A549 (cell line): ENCODE measurements around the gene ARVCF. TPM values are rescaled to one million over a fixed set of nuclear protein-coding genes. Genes with fewer than 3 reads are reported as not detected.

Experiments used
- ATAC-seq, 2 experiments: fragments of 200-7000 bp in 1 of 2; fragments of >200 bp in 1 of 2; cut with Nextera tagmentation in 1 of 2; cut with Tn5 transposase in 1 of 2; 3 replicates each; pipeline versions ENCODE4 v1.8.0 to v1.9.1; 2018 to 2020; ENCODE audit warnings: mild to moderate bottlenecking in 1 of 2, moderate library complexity in 1 of 2
- CTCF ChIA-PET: fragments of 300-600 bp; sonication (Branson Sonifier 250); formaldehyde crosslinking; extraction: SDS; loops from one replicate; lab custom pipeline; 2021; ENCODE audit warnings: antibody characterized with exemption, inconsistent platforms; lab: Yijun Ruan, JAX
- POLR2A ChIA-PET: fragments of 350-600 bp; formaldehyde crosslinking; extraction: SDS; loops from one replicate; lab custom pipeline; 2021; ENCODE audit warnings: antibody characterized with exemption, inconsistent platforms; lab: Yijun Ruan, JAX
- DNase-seq, 2 experiments: peaks; one replicate each; pipeline versions ENCODE4 v3.0.0 to v3.0.0-alpha.2; 2011 to 2016; ENCODE audit warnings: low read depth in 1 of 2, low spot score in 1 of 2
- FAIRE-seq: peaks from 2 replicates; lab custom pipeline; 2011; peaks lifted over from hg19 to GRCh38; lab: Jason Lieb, UNC
- H3K27ac ChIP-seq, 2 experiments: fragments of >200 bp; sonication (Bioruptor Twin); formaldehyde crosslinking; 3 replicates each; pipeline ENCODE4 v1.5.1; 2016 to 2017
- H3K4me1 ChIP-seq: fragments of >200 bp; sonication (Bioruptor Twin); formaldehyde crosslinking; 3 replicates; pipeline ENCODE4 v1.6.1; 2016
- H3K4me2 ChIP-seq: fragments of >200 bp; sonication (Bioruptor Twin); formaldehyde crosslinking; 3 replicates; pipeline ENCODE4 v1.6.1; 2016
- H3K4me3 ChIP-seq: fragments of >200 bp; sonication (Bioruptor Twin); formaldehyde crosslinking; 3 replicates; pipeline ENCODE4 v1.5.1; 2016
- H3K9me3 ChIP-seq: fragments of >200 bp; sonication (Bioruptor Twin); formaldehyde crosslinking; 3 replicates; pipeline ENCODE4 v1.6.1; 2016
- CBX2 ChIP-seq: fragments of 200-600 bp; sonication (generic); IDR thresholded peaks from 2 replicates; pipeline ENCODE4 v1.6.1; 2016; ENCODE audit warnings: low read depth, mild to moderate bottlenecking, borderline replicate concordance
- CBX8 ChIP-seq: fragments of 200-600 bp; sonication (generic); IDR thresholded peaks from 2 replicates; pipeline ENCODE4 v1.6.1; 2016
- CEBPB ChIP-seq, 2 experiments: fragments of >200 bp in 1 of 2; sonication (Bioruptor Twin) in 1 of 2; formaldehyde crosslinking in 1 of 2; IDR thresholded peaks; 2 replicates each; pipeline ENCODE4 v1.6.1; 2012 to 2016
- CHD4 ChIP-seq: fragments of 200-600 bp; sonication (generic); IDR thresholded peaks from 2 replicates; pipeline ENCODE4 v1.6.1; 2016; ENCODE audit warnings: antibody characterized with exemption, mild to moderate bottlenecking, borderline replicate concordance
- EHF ChIP-seq: fragments of 250-450 bp; sonication (Bioruptor Pico); IDR thresholded peaks from 2 replicates; pipeline ENCODE4 v1.5.0; 2020; ENCODE audit warnings: mild to moderate bottlenecking
- EHMT2 ChIP-seq: fragments of 200-600 bp; sonication (generic); IDR thresholded peaks from 2 replicates; pipeline ENCODE4 v1.6.1; 2016; ENCODE audit warnings: antibody characterized with exemption, low read depth, mild to moderate bottlenecking, moderate library complexity
- EP300 ChIP-seq, 2 experiments: fragments of >200 bp; sonication (Bioruptor Twin); formaldehyde crosslinking; IDR thresholded peaks; 2 replicates in 1 of 2; 3 replicates in 1 of 2; pipeline ENCODE4 v1.6.1; 2016 to 2017
- FOSB ChIP-seq: fragments of 250-450 bp; sonication (Bioruptor Pico); IDR thresholded peaks from 2 replicates; pipeline ENCODE4 v1.5.0; 2020; ENCODE audit warnings: mild to moderate bottlenecking, moderate library complexity
- HDAC2 ChIP-seq: fragments of 200-600 bp; sonication (generic); IDR thresholded peaks from 2 replicates; pipeline ENCODE4 v1.6.1; 2016
- HOXA7 ChIP-seq: fragments of 250-450 bp; sonication (Bioruptor Pico); IDR thresholded peaks from 2 replicates; pipeline ENCODE4 v1.5.0; 2020; ENCODE audit warnings: mild to moderate bottlenecking, moderate library complexity
- HOXB5 ChIP-seq: fragments of 250-450 bp; sonication (Bioruptor Pico); IDR thresholded peaks from 2 replicates; pipeline ENCODE4 v1.5.0; 2020; ENCODE audit warnings: mild to moderate bottlenecking, moderate library complexity
- JUNB ChIP-seq: fragments of >200 bp; sonication (Bioruptor Twin); formaldehyde crosslinking; IDR thresholded peaks from 2 replicates; pipeline ENCODE4 v1.6.1; 2016
- KDM1A ChIP-seq: fragments of 200-600 bp; sonication (generic); IDR thresholded peaks from 2 replicates; pipeline ENCODE4 v1.6.1; 2016; ENCODE audit warnings: low read depth, mild to moderate bottlenecking
- KDM5A ChIP-seq: fragments of 200-600 bp; sonication (generic); IDR thresholded peaks from 2 replicates; pipeline ENCODE4 v1.6.1; 2016; ENCODE audit warnings: antibody characterized with exemption, mild to moderate bottlenecking
- MAX ChIP-seq: IDR thresholded peaks from 2 replicates; pipeline ENCODE4 v1.6.1; 2012
- MAZ ChIP-seq: fragments of 150-350 bp; IDR thresholded peaks from 2 replicates; pipeline ENCODE4 v1.6.1; 2014; ENCODE audit warnings: antibody characterized with exemption, low read depth, low read length, borderline replicate concordance
- MYC ChIP-seq: IDR thresholded peaks from 2 replicates; pipeline ENCODE4 v1.6.1; 2012; ENCODE audit warnings: mild to moderate bottlenecking, inconsistent platforms, low read length, improper control_type of control experiment, borderline replicate concordance
- NFE2L2 ChIP-seq: fragments of 150-350 bp; conservative IDR thresholded peaks from 2 replicates; pipeline ENCODE4 v1.6.1; 2014; ENCODE audit warnings: low read length
- NPAS2 ChIP-seq: fragments of 250-450 bp; sonication (Bioruptor Pico); IDR thresholded peaks from 2 replicates; pipeline ENCODE4 v1.8.0; 2022; ENCODE audit warnings: mild to moderate bottlenecking, moderate library complexity, borderline replicate concordance
- NR3C1 ChIP-seq: fragments of >200 bp; sonication (Bioruptor Twin); formaldehyde crosslinking; IDR thresholded peaks from 3 replicates; pipeline ENCODE4 v1.6.1; 2017
- POLR2A ChIP-seq: IDR thresholded peaks from 2 replicates; pipeline ENCODE4 v1.6.1; 2012; ENCODE audit warnings: mild to moderate bottlenecking, low read length
- RFX5 ChIP-seq: fragments of 450-650 bp; IDR thresholded peaks from 2 replicates; pipeline ENCODE4 v1.7.1; 2014; ENCODE audit warnings: antibody characterized with exemption, mild to moderate bottlenecking, moderate library complexity
- RNF2 ChIP-seq: fragments of 200-600 bp; sonication (generic); IDR thresholded peaks from 2 replicates; pipeline ENCODE4 v1.6.1; 2016; ENCODE audit warnings: low read depth, mild to moderate bottlenecking, antibody characterized with exemption, moderate library complexity, borderline replicate concordance
- SMC3 ChIP-seq: fragments of >200 bp; sonication (Bioruptor Twin); formaldehyde crosslinking; IDR thresholded peaks from 3 replicates; pipeline ENCODE4 v1.6.1; 2018; ENCODE audit warnings: inconsistent platforms
- SREBF2 ChIP-seq: fragments of 450-650 bp; IDR thresholded peaks from 2 replicates; pipeline ENCODE4 v1.6.1; 2014; ENCODE audit warnings: mild to moderate bottlenecking, moderate library complexity
- USF2 ChIP-seq: fragments of 450-650 bp; IDR thresholded peaks from 2 replicates; pipeline ENCODE4 v1.6.1; 2014; ENCODE audit warnings: antibody characterized with exemption
- ZC3H11A ChIP-seq: fragments of 450-650 bp; IDR thresholded peaks from 2 replicates; pipeline ENCODE4 v1.6.1; 2014; ENCODE audit warnings: antibody characterized with exemption, mild to moderate bottlenecking
- ZFP36 ChIP-seq: fragments of 450-650 bp; IDR thresholded peaks from 2 replicates; pipeline ENCODE4 v1.6.1; 2014; ENCODE audit warnings: borderline replicate concordance; ENCODE audit not compliant: partially characterized antibody
- WGBS: methylation state at CpG from one replicate; pipeline ENCODE4 v1.1.6; 2017; ENCODE audit errors: missing lambda C conversion rate; 5-methylcytosine and 5-hydroxymethylcytosine counted together
- polyA plus RNA-seq, 4 experiments: library from polyadenylated mRNA; depleted of rRNA in 3 of 4; stranded (reverse); fragments of >200 nt; fragmentation: RNase III in 1 of 4; extraction: RNeasy Plus Mini Kit Qiagen cat#74134 plus additional on column Dnase treatment in 1 of 4; gene quantifications; 2 replicates in 3 of 4; 3 replicates in 1 of 4; pipeline ENCODE4 v1.2.3, GENCODE V29; 2011 to 2017
- TF ChIP-seq, protein P1 (sequence below): fragments of >200 bp; sonication (Bioruptor Twin); formaldehyde crosslinking; IDR thresholded peaks from 3 replicates; pipeline ENCODE4 v1.5.1; 2016

ARVCF gene
- polyA plus RNA-seq, 2 of the 4 experiments (the other 2 are of a cell fraction) = 0.81 to 2.1 TPM

DNA sequence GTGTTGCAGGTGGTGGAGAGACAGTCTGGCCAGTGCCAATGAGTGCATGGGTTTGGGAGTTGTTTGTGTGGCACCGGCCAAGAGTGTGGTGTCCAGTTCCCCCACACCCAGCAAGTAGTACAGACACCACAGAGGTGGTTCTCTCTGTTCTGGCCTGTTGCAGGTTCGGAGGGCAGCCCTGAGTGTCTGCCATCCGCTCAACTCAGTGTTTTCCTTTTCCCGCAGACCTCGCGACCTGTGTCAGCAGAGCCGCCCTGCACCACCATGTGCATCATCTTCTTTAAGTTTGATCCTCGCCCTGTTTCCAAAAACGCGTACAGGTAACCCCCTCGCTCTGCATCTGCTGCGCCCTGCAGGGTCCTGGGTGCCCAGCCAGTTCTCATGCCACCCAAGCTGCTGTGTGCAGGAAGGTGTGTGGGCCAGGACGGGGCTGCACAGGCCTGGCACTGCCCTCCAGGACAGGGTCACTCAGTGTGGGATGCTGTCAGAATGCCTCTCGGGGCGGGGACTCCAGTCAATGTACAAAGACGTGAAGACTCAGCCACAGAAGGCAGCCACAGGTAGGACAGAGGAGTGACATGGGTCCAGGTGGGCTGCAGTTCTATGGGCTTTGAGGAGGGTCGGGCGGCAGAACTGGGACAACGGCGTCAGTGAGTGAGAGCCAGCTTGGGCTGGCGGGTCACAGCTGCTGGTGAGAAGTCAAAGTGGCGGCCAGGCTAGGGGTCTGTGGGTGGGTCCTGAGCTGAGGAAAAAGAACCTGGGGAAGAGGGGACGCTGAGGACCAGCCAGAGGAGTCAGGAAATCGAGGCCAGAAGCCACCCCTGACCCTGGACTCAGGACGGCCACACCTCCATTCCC is 20.1 kb upstream of the ARVCF start:
- Histone ChIP-seq H3K27ac (no peak overlapping the region), H3K4me2 (no peak overlapping the region), H3K9me3 (no peaks in the 10 kb centered on the region), H3K4me1 (no peaks in the 10 kb centered on the region), H3K4me3 (no peak overlapping the region)
- 97% methylated on average over 25 of the region's 25 CpGs for WGBS
- ATAC-seq (no peak), DNase-seq (no peak), FAIRE-seq (no peak)
- no peak for TF ChIP-seq KDM1A
- TF ChIP-seq EP300 (IDR thresholded peaks at IDR 0.05) = no peak
- TF ChIP-seq EHMT2 = no peak
- TF ChIP-seq CHD4 = no peak
- no peak for TF ChIP-seq USF2
- no peak for TF ChIP-seq SREBF2
- TF ChIP-seq MAZ = no peak
- no peak for TF ChIP-seq MAX
- no peak for TF ChIP-seq NPAS2 (CRISPR knock-in tag)
- no peak for TF ChIP-seq ZC3H11A
- ChIA-PET CTCF (no interaction called here), POLR2A (no interaction called here)

- WGBS = 90% methylated on average over 8 of the region's 10 CpGs
- no peak for TF ChIP-seq USF2
- TF ChIP-seq POLR2A = no peak
- TF ChIP-seq SMC3 = no peak
- no peak for TF ChIP-seq FOSB (CRISPR knock-in tag)
- no peak for TF ChIP-seq NFE2L2
- no peak for TF ChIP-seq HOXB5
- TF ChIP-seq JUNB = no peak
- TF ChIP-seq MYC = no peak
- TF ChIP-seq HDAC2 = no peak
- TF ChIP-seq EP300 (IDR thresholded peaks at IDR 0.05) = no peak
- TF ChIP-seq CBX8 = no peak
- TF ChIP-seq RFX5 = no peak
- no peak for TF ChIP-seq MAX
- TF ChIP-seq EHMT2 = no peak
- no peak for TF ChIP-seq SREBF2
- TF ChIP-seq MAZ = no peak
- no peak for TF ChIP-seq HOXA7
- no peak for TF ChIP-seq EHF (CRISPR knock-in tag)
- no peak for DNase-seq
- POLR2A ChIA-PET = no interaction called here
- FAIRE-seq = no peak
- CTCF ChIA-PET = interaction anchor here (2.0 kb wide), 1 partner anchor 23 kb away, joined by 6 read pairs; no protein-coding TSS in a partner anchor
- ATAC-seq = no peak
- Histone ChIP-seq H3K4me3 (no peak overlapping the region), H3K4me2 (no peak overlapping the region), H3K4me1 (no peaks in the 10 kb centered on the region), H3K27ac (no peak overlapping the region), H3K9me3 (no peaks in the 10 kb centered on the region)
These were observed 19.5 kb upstream of the ARVCF start for GRCh38 chr22:20036084-20036482.

GRCh38 chr22:20035375-20036083 is 18.9 kb upstream of the ARVCF start:
- CTCF ChIA-PET = interaction anchor here (2.0 kb wide), 1 partner anchor 22 kb away, joined by 6 read pairs; no protein-coding TSS in a partner anchor
- POLR2A ChIA-PET = no interaction called here
- FAIRE-seq = no peak
- Histone ChIP-seq H3K4me3 (no peak overlapping the region), H3K9me3 (no peaks in the 10 kb centered on the region), H3K27ac (no peak overlapping the region), H3K4me2 (no peak overlapping the region), H3K4me1 (no peaks in the 10 kb centered on the region)
- DNase-seq = no peak
- no peak for ATAC-seq
- WGBS = 88% methylated on average over 15 of the region's 16 CpGs
- TF ChIP-seq, protein P1, sequence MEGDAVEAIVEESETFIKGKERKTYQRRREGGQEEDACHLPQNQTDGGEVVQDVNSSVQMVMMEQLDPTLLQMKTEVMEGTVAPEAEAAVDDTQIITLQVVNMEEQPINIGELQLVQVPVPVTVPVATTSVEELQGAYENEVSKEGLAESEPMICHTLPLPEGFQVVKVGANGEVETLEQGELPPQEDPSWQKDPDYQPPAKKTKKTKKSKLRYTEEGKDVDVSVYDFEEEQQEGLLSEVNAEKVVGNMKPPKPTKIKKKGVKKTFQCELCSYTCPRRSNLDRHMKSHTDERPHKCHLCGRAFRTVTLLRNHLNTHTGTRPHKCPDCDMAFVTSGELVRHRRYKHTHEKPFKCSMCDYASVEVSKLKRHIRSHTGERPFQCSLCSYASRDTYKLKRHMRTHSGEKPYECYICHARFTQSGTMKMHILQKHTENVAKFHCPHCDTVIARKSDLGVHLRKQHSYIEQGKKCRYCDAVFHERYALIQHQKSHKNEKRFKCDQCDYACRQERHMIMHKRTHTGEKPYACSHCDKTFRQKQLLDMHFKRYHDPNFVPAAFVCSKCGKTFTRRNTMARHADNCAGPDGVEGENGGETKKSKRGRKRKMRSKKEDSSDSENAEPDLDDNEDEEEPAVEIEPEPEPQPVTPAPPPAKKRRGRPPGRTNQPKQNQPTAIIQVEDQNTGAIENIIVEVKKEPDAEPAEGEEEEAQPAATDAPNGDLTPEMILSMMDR = no peak
- TF ChIP-seq CBX2 (no peak), RNF2 (no peak), MAX (no peak), CEBPB (IDR thresholded peaks at IDR 0.05) (no peak), HOXA7 (no peak), NFE2L2 (no peak), EHMT2 (no peak), CBX8 (no peak), NR3C1 (no peak), HOXB5 (no peak), KDM5A (no peak), ZFP36 (no peak)
